Measurements from ENCODE around the gene ADGRL3. TPM values are rescaled to one million over a fixed set of nuclear protein-coding genes. Genes with fewer than 3 reads are reported as not detected.

The ADGRL3 gene
- total RNA-seq, 1 donor from 2014 or later = 18.7 TPM

DNA sequence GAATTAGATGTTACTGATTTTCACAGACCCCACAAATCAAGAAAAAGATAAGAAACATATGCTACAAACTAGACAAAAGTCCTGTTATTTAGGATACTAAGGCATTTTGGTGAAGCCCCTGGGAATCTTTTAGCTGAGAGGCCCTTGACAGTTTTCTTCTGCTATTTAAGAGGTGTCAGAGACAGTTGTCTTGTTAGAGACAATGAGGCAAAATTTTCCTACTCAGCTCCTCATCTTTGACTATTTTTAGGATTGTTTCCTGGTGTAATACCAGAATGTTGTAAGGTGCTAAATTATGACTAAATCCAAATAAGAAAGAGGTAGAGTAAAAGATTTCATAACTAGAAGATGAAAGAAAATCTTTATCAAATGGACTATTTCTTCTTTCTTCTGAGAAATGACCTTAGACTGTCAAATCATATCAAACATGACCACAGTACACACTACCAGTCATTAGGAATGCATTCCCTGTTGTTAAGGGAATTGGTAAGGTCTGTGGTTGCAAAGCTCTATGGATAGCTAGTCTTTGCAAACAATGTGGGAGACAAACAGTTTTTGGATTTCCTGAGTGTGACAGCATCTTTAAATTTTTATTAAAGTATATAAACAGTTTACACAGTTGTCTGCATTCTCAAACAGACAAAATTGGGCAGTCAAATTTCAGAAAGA is 926.1 kb downstream of the ADGRL3 start:
- no peak overlapping the region for H3K4me3 Mint-ChIP-seq (ENCODE audit: unreplicated experiment)
- no peaks in the 10 kb centered on the region for H3K27me3 Mint-ChIP-seq (ENCODE audit: unreplicated experiment)
- no peaks in the 10 kb centered on the region for H3K9me3 Mint-ChIP-seq (ENCODE audit: unreplicated experiment)
- no peaks in the 10 kb centered on the region for H3K4me1 Mint-ChIP-seq (ENCODE audit: unreplicated experiment)
- no peaks in the 10 kb centered on the region for H3K36me3 Mint-ChIP-seq (ENCODE audit: unreplicated experiment)
- TF ChIP-seq, protein P1, sequence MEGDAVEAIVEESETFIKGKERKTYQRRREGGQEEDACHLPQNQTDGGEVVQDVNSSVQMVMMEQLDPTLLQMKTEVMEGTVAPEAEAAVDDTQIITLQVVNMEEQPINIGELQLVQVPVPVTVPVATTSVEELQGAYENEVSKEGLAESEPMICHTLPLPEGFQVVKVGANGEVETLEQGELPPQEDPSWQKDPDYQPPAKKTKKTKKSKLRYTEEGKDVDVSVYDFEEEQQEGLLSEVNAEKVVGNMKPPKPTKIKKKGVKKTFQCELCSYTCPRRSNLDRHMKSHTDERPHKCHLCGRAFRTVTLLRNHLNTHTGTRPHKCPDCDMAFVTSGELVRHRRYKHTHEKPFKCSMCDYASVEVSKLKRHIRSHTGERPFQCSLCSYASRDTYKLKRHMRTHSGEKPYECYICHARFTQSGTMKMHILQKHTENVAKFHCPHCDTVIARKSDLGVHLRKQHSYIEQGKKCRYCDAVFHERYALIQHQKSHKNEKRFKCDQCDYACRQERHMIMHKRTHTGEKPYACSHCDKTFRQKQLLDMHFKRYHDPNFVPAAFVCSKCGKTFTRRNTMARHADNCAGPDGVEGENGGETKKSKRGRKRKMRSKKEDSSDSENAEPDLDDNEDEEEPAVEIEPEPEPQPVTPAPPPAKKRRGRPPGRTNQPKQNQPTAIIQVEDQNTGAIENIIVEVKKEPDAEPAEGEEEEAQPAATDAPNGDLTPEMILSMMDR (IDR thresholded peaks at IDR 0.05) = no peak
- DNase-seq (ENCODE audit: extremely low spot score, unreplicated experiment) = no peak
- H3K27ac Mint-ChIP-seq (ENCODE audit: unreplicated experiment) = no peak overlapping the region

Data from osteocyte (in vitro differentiated cells).